GM18507 (cell line): ENCODE data around the gene RCAN3.
"Not testable (repeated sequence)": the region's sequence is repeated elsewhere in the genome, so short reads cannot be mapped to it uniquely, and the experiment has no call there.

Source experiments
- DNase-seq: peaks from one replicate; pipeline ENCODE4 v3.0.0; 2011; ENCODE audit warnings: low read depth; ENCODE audit not compliant: insufficient read length; ENCODE audit errors: extremely low spot score
- FAIRE-seq: peaks from 2 replicates; lab custom pipeline; 2011; peaks lifted over from hg19 to GRCh38; lab: Jason Lieb, UNC

The RCAN3 gene

GRCh38 chr1:24506691-24507381 lies 4.2 kb downstream of the RCAN3 start:
- DNase-seq (no peak), FAIRE-seq (no peak)

GRCh38 chr1:24507405-24507804 lies 4.8 kb downstream of the RCAN3 start:
- no peak for FAIRE-seq
- no peak for DNase-seq

- DNase-seq (no peak), FAIRE-seq (no peak)
These were observed 6.3 kb downstream of the RCAN3 start for GRCh38 chr1:24508911-24509310.

- FAIRE-seq (no peak), DNase-seq (no peak)
These were observed 11.1 kb downstream of the RCAN3 start for GRCh38 chr1:24513706-24514105.

- DNase-seq (no peak), FAIRE-seq (no peak)
These were observed 12.3 kb downstream of the RCAN3 start for GRCh38 chr1:24514946-24515345.

GRCh38 chr1:24515671-24516209 lies 13.1 kb downstream of the RCAN3 start:
- DNase-seq, result not testable (repeated sequence)

GRCh38 chr1:24516506-24516905 lies 13.9 kb downstream of the RCAN3 start:
- DNase-seq (no peak), FAIRE-seq (no peak)

More at GRCh38 chr1:24515671-24516209, 13.1 kb downstream of the RCAN3 start:
- FAIRE-seq, result not testable (repeated sequence)

- no peak for FAIRE-seq
These were observed 15.3 kb downstream of the RCAN3 start for GRCh38 chr1:24517898-24518297.

GRCh38 chr1:24520282-24520681 lies 17.6 kb downstream of the RCAN3 start:
- DNase-seq, FAIRE-seq: not testable (repeated sequence)

More at GRCh38 chr1:24517898-24518297, 15.3 kb downstream of the RCAN3 start:
- DNase-seq, result no peak

GRCh38 chr1:24525606-24526005 lies 23.0 kb downstream of the RCAN3 start:
- DNase-seq, result no peak
- FAIRE-seq, result no peak

GRCh38 chr1:24526045-24526444 lies 23.4 kb downstream of the RCAN3 start:
- DNase-seq (no peak), FAIRE-seq (no peak)

- no peak for FAIRE-seq
- no peak for DNase-seq
These were observed 24.4 kb downstream of the RCAN3 start for GRCh38 chr1:24526940-24527542.

GRCh38 chr1:24528744-24529143 lies 26.1 kb downstream of the RCAN3 start:
- DNase-seq, result no peak
- FAIRE-seq, result no peak

GRCh38 chr1:24529292-24529691 lies 26.7 kb downstream of the RCAN3 start:
- DNase-seq, FAIRE-seq: not testable (repeated sequence)

GRCh38 chr1:24535021-24535424 lies 32.4 kb downstream of the RCAN3 start:
- DNase-seq (peak; percentile 30), FAIRE-seq (peak; percentile 88)

GRCh38 chr1:24535778-24536177 lies 33.1 kb downstream of the RCAN3 start:
- no peak for FAIRE-seq
- DNase-seq, result no peak

GRCh38 chr1:24536391-24536840 lies 33.8 kb downstream of the RCAN3 start:
- DNase-seq (no peak), FAIRE-seq (peak; percentile 94)

GRCh38 chr1:24540051-24540905 lies 37.6 kb downstream of the RCAN3 start:
- DNase-seq, result no peak
- FAIRE-seq, result peak; percentile 41

GRCh38 chr1:24540906-24541710 lies 38.5 kb downstream of the RCAN3 start:
- FAIRE-seq (no peak), DNase-seq (no peak)
